Mesenchymal stem cell (in vitro differentiated cells and primary cell): ENCODE results near the gene DDIT4.
"Not testable (repeated sequence)": the region's sequence is repeated elsewhere in the genome, so short reads cannot be mapped to it uniquely, and the experiment has no call there.

Experiments
- DNase-seq: peaks from one replicate; pipeline ENCODE4 v3.0.0-alpha.2; 2013
- H2AFZ ChIP-seq: one replicate; pipeline ENCODE4 v1.6.1; 2013; ENCODE audit warnings: low read depth, mild to moderate bottlenecking, control low read depth, inconsistent platforms, low read length, moderate library complexity
- H2AK5ac ChIP-seq: 2 replicates; pipeline ENCODE4 v1.6.1; 2013; ENCODE audit warnings: low read length, moderate library complexity, mild to moderate bottlenecking, inconsistent platforms; ENCODE audit not compliant: severe bottlenecking
- H2BK120ac ChIP-seq: one replicate; pipeline ENCODE4 v1.6.1; 2013; ENCODE audit warnings: low read depth, mild to moderate bottlenecking, inconsistent platforms, low read length, moderate library complexity
- H2BK12ac ChIP-seq, 2 experiments: one replicate each; pipeline ENCODE4 v1.6.1; 2013; ENCODE audit warnings: inconsistent platforms in 2 of 2, low read length in 2 of 2, mild to moderate bottlenecking in 2 of 2, moderate library complexity in 2 of 2, control low read depth in 1 of 2
- H2BK15ac ChIP-seq: one replicate; pipeline ENCODE4 v1.6.1; 2013; ENCODE audit warnings: mild to moderate bottlenecking, low read depth, inconsistent platforms; ENCODE audit not compliant: poor library complexity, severe bottlenecking
- H2BK5ac ChIP-seq: 2 replicates; pipeline ENCODE4 v1.6.1; 2013; ENCODE audit warnings: low read depth, mild to moderate bottlenecking, low read length, control low read depth, inconsistent platforms; ENCODE audit not compliant: poor library complexity, severe bottlenecking
- H3K14ac ChIP-seq, 2 experiments: one replicate each; pipeline ENCODE4 v1.6.1; 2013; ENCODE audit warnings: inconsistent platforms in 2 of 2, low read length in 2 of 2, control low read depth in 1 of 2, mild to moderate bottlenecking in 1 of 2, moderate library complexity in 1 of 2
- H3K18ac ChIP-seq, 2 experiments: one replicate each; pipeline ENCODE4 v1.6.1; 2013; ENCODE audit warnings: inconsistent platforms in 2 of 2, low read length in 2 of 2, control low read depth in 1 of 2, low read depth in 1 of 2, mild to moderate bottlenecking in 1 of 2
- H3K23ac ChIP-seq, 2 experiments: one replicate each; pipeline ENCODE4 v1.6.1; 2013; ENCODE audit warnings: inconsistent platforms in 2 of 2, low read length in 2 of 2, mild to moderate bottlenecking in 2 of 2, moderate library complexity in 2 of 2, control low read depth in 1 of 2
- H3K27ac ChIP-seq: 2 replicates; pipeline ENCODE4 v1.5.1; 2013; ENCODE audit warnings: mild to moderate bottlenecking, moderate library complexity, low read length, control low read depth, inconsistent platforms; ENCODE audit not compliant: poor library complexity, severe bottlenecking
- H3K27me3 ChIP-seq, 2 experiments: 2 replicates each; pipeline versions ENCODE4 v1.6.1 to v1.7.0; 2013; ENCODE audit warnings: low read length in 2 of 2, mild to moderate bottlenecking in 2 of 2, moderate library complexity in 2 of 2, control low read depth in 1 of 2, inconsistent platforms in 1 of 2; ENCODE audit not compliant: control insufficient read depth in 1 of 2, insufficient read depth in 1 of 2
- H3K36me3 ChIP-seq, 2 experiments: 2 replicates each; pipeline versions ENCODE4 v1.6.1 to v1.7.0; 2013; ENCODE audit warnings: low read length in 2 of 2, control low read depth in 1 of 2, inconsistent platforms in 1 of 2, low read depth in 1 of 2, mild to moderate bottlenecking in 1 of 2; ENCODE audit not compliant: insufficient read depth in 2 of 2, control insufficient read depth in 1 of 2
- H3K4ac ChIP-seq, 2 experiments: one replicate each; pipeline ENCODE4 v1.6.1; 2013; ENCODE audit warnings: inconsistent platforms in 2 of 2, low read length in 2 of 2, mild to moderate bottlenecking in 2 of 2, moderate library complexity in 2 of 2, control low read depth in 1 of 2, low read depth in 1 of 2
- H3K4me1 ChIP-seq: 2 replicates; pipeline ENCODE4 v1.6.1; 2013; ENCODE audit warnings: low read depth, low read length, control low read depth; ENCODE audit not compliant: control insufficient read depth, insufficient read depth
- H3K4me2 ChIP-seq: 2 replicates; pipeline ENCODE4 v1.6.1; 2013; ENCODE audit warnings: low read length, mild to moderate bottlenecking, inconsistent platforms; ENCODE audit not compliant: poor library complexity, severe bottlenecking
- H3K4me3 ChIP-seq, 2 experiments: 2 replicates each; pipeline versions ENCODE4 v1.5.1 to v1.7.0; 2013; ENCODE audit warnings: low read length in 2 of 2, mild to moderate bottlenecking in 2 of 2, control low read depth in 1 of 2, low read depth in 1 of 2; ENCODE audit not compliant: insufficient read depth in 1 of 2
- H3K79me1 ChIP-seq: replicated peaks from 2 replicates; pipeline ENCODE4 v1.6.1; 2013; ENCODE audit warnings: mild to moderate bottlenecking, control low read depth, low read length, inconsistent platforms; ENCODE audit not compliant: poor library complexity, severe bottlenecking
- H3K9ac ChIP-seq: 2 replicates; pipeline ENCODE4 v1.7.0; 2013; ENCODE audit warnings: mild to moderate bottlenecking, low read length, moderate library complexity
- H3K9me3 ChIP-seq: 2 replicates; pipeline ENCODE4 v1.7.0; 2013; ENCODE audit warnings: mild to moderate bottlenecking, low read length; ENCODE audit not compliant: control insufficient read depth
- H4K8ac ChIP-seq: one replicate; pipeline ENCODE4 v1.6.1; 2013; ENCODE audit warnings: inconsistent platforms, mild to moderate bottlenecking, low read length, moderate library complexity
- H4K91ac ChIP-seq: one replicate; pipeline ENCODE4 v1.6.1; 2013; ENCODE audit warnings: mild to moderate bottlenecking, low read length, inconsistent platforms
- WGBS: methylation state at CpG from one replicate; pipeline ENCODE4 v1.1.7; 2013; ENCODE audit warnings: mixed read lengths; 5-methylcytosine and 5-hydroxymethylcytosine counted together

DDIT4 gene

GRCh38 chr10:72303424-72304128, 29.9 kb downstream of the DDIT4 start:
- Histone ChIP-seq H3K27me3 (no peaks in the 10 kb centered on the region), H3K18ac (peak overlapping the region; percentile 21 to 70), H2BK120ac (peak overlapping the region; percentile 52), H3K4ac (peak overlapping the region in 1 of 2 experiments; percentile 29), H3K79me1 (no peaks in the 10 kb centered on the region), H3K23ac (no peak overlapping the region), H3K4me1 (peaks cover 12% of the 10 kb centered on the region), H3K4me3 (no peak overlapping the region), H3K4me2 (no peak overlapping the region), H2BK15ac (peak overlapping the region; percentile 80), H3K9ac (no peak overlapping the region), H3K27ac (no peak overlapping the region), H2BK5ac (no peak overlapping the region), H4K8ac (peak overlapping the region; percentile 36), H2AK5ac (no peak overlapping the region), H3K36me3 (no peaks in the 10 kb centered on the region), H3K14ac (no peak overlapping the region), H4K91ac (peak overlapping the region; percentile 52), H3K9me3 (no peaks in the 10 kb centered on the region), H2AFZ (no peak overlapping the region), H2BK12ac (peak overlapping the region; percentile 49 to 79)
- whole genome bisulfite sequencing = 94% methylated on average over 8 of the region's 8 CpGs
- DNase-seq = no peak

GRCh38 chr10:72306215-72306760, 32.6 kb downstream of the DDIT4 start:
- no peaks in the 10 kb centered on the region for H3K27me3 ChIP-seq
- no peak overlapping the region for H4K8ac ChIP-seq
- WGBS = 100% methylated on average over 3 of the region's 5 CpGs
- no peak overlapping the region for H4K91ac ChIP-seq
- H2BK12ac ChIP-seq = peak overlapping the region; percentile 63 to 90
- no peaks in the 10 kb centered on the region for H3K79me1 ChIP-seq
- no peak overlapping the region for H2AK5ac ChIP-seq
- peak overlapping the region in 1 of 2 experiments; percentile 26 for H3K14ac ChIP-seq
- no peak overlapping the region for H3K9ac ChIP-seq
- no peaks in the 10 kb centered on the region for H3K9me3 ChIP-seq
- H3K4me3 ChIP-seq = no peak overlapping the region
- no peak overlapping the region for H2BK5ac ChIP-seq
- no peak overlapping the region for H3K4me2 ChIP-seq
- no peak overlapping the region for H2BK120ac ChIP-seq
- H2BK15ac ChIP-seq = peak overlapping the region; percentile 39
- no peak overlapping the region for H3K23ac ChIP-seq
- H3K18ac ChIP-seq = no peak overlapping the region
- H2AFZ ChIP-seq = no peak overlapping the region
- no peak overlapping the region for H3K27ac ChIP-seq
- H3K4ac ChIP-seq = no peak overlapping the region
- no peak for DNase-seq
- peaks cover 20% of the 10 kb centered on the region for H3K4me1 ChIP-seq
- H3K36me3 ChIP-seq = no peaks in the 10 kb centered on the region

DNA sequence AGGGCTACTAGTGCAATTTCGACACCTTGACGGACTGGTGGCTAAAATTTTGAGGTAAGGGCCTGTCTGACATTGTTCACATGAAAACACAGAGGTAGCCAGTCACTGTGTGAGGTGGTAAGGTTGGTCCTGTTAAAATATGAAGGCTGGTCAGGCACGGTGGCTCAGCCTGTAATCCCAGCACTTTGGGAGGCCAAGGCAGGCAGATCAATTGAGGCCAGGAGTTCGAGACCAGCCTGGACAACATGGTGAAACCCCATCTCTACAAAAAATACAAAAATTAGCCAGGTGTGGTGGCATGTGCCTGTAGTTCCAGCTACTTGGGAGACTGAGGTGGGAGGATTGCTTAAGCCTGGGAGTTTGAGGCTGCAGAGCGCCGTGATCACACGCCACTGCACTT, 34.0 kb downstream of the DDIT4 start:
- H3K4me1 ChIP-seq = peaks cover 20% of the 10 kb centered on the region
- H4K91ac ChIP-seq, H2AFZ ChIP-seq, H2BK15ac ChIP-seq, H2AK5ac ChIP-seq, H3K4me3 ChIP-seq, H3K27me3 ChIP-seq, H3K23ac ChIP-seq, H3K9me3 ChIP-seq, H2BK120ac ChIP-seq, H3K79me1 ChIP-seq, DNase-seq, H3K36me3 ChIP-seq, H3K4me2 ChIP-seq, H2BK5ac ChIP-seq, H3K14ac ChIP-seq, H3K27ac ChIP-seq, H4K8ac ChIP-seq: not testable (repeated sequence)
- H3K9ac ChIP-seq = peak overlapping the region; percentile 55
- H3K4ac ChIP-seq = peak overlapping the region in 1 of 2 experiments; percentile 79
- peak overlapping the region; percentile 64 to 75 for H2BK12ac ChIP-seq
- peak overlapping the region in 1 of 2 experiments; percentile 80 for H3K18ac ChIP-seq
- 97% methylated on average over 6 of the region's 7 CpGs for WGBS

DNA sequence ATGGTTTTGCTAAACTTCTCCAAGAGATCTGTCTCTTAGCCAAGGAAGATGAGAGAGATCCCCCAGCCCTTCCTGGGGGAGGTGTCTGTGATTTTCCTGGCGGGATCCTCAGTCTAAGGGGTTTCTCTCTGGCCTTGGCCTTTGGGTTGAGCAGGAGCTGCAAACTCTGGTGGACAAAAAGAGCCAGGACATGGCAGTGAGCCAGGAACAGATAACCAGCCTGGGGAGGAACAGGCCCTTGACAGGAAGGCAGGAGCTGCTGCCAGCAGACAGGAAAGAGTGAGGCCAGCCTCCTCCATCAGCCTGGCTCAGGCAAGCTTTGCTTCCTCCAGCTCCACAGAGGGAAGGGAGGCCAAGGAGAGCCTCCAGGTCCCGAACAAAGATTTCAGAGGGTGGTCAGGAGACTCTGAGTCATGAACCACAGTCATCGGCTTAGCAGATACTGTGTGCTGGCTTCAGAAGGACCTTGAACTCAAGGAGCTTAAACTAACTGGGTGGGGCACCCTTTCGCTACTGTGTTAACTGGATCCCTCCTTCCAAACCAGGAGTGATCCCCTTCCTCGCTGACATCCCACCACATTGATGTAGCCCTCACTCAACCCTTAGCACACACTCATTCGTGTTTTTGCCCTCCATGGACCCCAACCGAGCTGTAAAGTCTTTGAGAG, 34.7 kb downstream of the DDIT4 start:
- peaks cover 20% of the 10 kb centered on the region for H3K4me1 ChIP-seq
- H4K91ac ChIP-seq = peak overlapping the region; percentile 96
- peak overlapping the region; percentile 92 to 95 for H3K18ac ChIP-seq
- H3K9me3 ChIP-seq = no peaks in the 10 kb centered on the region
- H3K36me3 ChIP-seq = no peaks in the 10 kb centered on the region
- H3K4me2 ChIP-seq = no peak overlapping the region
- no peak overlapping the region for H3K4me3 ChIP-seq
- peak overlapping the region; percentile 6 to 94 for H2BK12ac ChIP-seq
- no peaks in the 10 kb centered on the region for H3K79me1 ChIP-seq
- H2AK5ac ChIP-seq = peak overlapping the region; percentile 13
- peak overlapping the region; percentile 50 to 91 for H3K4ac ChIP-seq
- H3K14ac ChIP-seq = peak overlapping the region in 1 of 2 experiments; percentile 39
- H2BK5ac ChIP-seq = no peak overlapping the region
- peak overlapping the region; percentile 55 for H3K9ac ChIP-seq
- H3K27me3 ChIP-seq = no peaks in the 10 kb centered on the region
- H2AFZ ChIP-seq = no peak overlapping the region
- peak overlapping the region; percentile 94 for H2BK120ac ChIP-seq
- H3K23ac ChIP-seq = no peak overlapping the region
- 51% methylated on average over 7 of the region's 7 CpGs for WGBS
- no peak overlapping the region for H3K27ac ChIP-seq
- peak; percentile 93 for DNase-seq
- peak overlapping the region; percentile 95 for H4K8ac ChIP-seq
- peak overlapping the region; percentile 71 for H2BK15ac ChIP-seq
